ENCODE data around the gene TOMT.

TOMT gene

DNA sequence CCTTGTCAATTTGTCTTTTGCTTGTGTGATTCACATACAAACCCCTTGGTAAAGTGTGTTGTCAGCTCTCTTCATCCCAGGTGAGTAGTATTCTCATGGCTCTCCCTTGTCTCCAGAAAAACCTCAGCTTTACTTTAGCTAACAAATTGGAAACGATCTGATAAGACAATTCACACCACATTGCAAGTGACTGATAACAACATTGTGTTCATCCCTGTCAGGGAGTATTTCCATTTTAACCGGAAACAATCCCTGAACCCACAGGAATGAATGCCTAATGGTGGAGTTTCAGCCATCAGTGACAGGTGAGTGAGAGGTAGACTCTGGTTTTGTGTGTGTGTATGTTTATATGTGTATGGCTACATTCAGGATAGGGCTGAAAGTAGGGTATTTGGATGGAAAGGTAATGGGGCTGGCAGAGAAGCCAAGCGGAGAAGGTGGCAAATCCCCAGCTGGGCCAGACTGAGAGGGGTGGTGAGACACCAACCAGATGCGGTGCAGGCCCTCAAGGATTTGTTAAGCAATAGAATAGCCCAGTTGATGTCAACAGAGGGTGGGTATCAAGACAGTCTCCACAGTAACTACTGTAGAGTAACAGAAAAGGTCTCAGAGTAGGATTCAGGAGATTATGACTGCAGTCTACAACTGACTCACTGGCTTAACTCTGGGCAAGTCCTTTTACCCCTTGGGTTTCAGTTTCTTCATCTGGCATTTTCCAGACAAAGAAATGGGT is 17.5 kb upstream of the TOMT start:
- Mint-ChIP-seq H3K27ac (no peak overlapping the region), H3K4me1 (peaks cover 20% of the 10 kb centered on the region), H3K27me3 (ENCODE audit: low read depth) (no peaks in the 10 kb centered on the region), H3K4me3 (no peak overlapping the region), H3K36me3 (ENCODE audit: low read depth) (peaks cover 12% of the 10 kb centered on the region), H3K9me3 (no peaks in the 10 kb centered on the region)
- no peak for TF ChIP-seq CTCF (IDR thresholded peaks at IDR 0.05; ENCODE audit: unreplicated experiment in 3 of 3)

GRCh38 chr11:72091292-72091691 is 14.4 kb upstream of the TOMT start:
- no peaks in the 10 kb centered on the region for H3K27me3 Mint-ChIP-seq (ENCODE audit: low read depth)
- H3K4me1 Mint-ChIP-seq: peaks cover 6% of the 10 kb centered on the region
- no peak overlapping the region for H3K4me3 Mint-ChIP-seq
- peak; percentile 73 to 85 (median 84) for TF ChIP-seq CTCF (IDR thresholded peaks at IDR 0.05; ENCODE audit: unreplicated experiment in 3 of 3)
- no peaks in the 10 kb centered on the region for H3K9me3 Mint-ChIP-seq
- H3K36me3 Mint-ChIP-seq (ENCODE audit: low read depth): peaks cover 23% of the 10 kb centered on the region
- H3K27ac Mint-ChIP-seq: peak overlapping the region; percentile 9 to 46 (median 11)

GRCh38 chr11:72098741-72099140 is 7.0 kb upstream of the TOMT start:
- Mint-ChIP-seq H3K9me3 (no peaks in the 10 kb centered on the region), H3K27ac (no peak overlapping the region), H3K4me1 (peaks cover 28% of the 10 kb centered on the region), H3K27me3 (ENCODE audit: low read depth) (no peaks in the 10 kb centered on the region), H3K36me3 (ENCODE audit: low read depth) (peaks cover 41% of the 10 kb centered on the region), H3K4me3 (no peak overlapping the region)
- TF ChIP-seq CTCF (IDR thresholded peaks at IDR 0.05; ENCODE audit: unreplicated experiment in 3 of 3): no peak

DNA sequence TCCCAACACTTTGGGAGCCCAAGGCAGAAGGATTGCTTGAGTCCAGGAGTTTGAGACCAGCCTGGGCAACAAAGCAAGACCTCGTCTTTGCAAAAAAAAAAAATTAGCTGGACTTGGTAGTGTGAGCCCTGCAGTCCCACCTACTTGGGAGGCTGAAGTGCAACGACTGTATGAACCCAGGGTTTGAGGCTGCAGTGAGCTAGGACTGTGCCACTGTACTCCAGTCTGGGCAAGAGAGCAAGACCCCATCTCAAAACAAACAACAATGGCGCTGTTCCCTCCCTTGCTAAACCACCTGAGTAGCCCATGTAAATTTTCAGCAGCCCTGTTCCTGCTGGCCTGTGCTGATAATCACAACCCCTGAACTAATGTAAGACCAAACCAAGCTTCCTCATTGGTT is 5.7 kb upstream of the TOMT start:
- H3K4me1 Mint-ChIP-seq: peaks cover 36% of the 10 kb centered on the region
- no peaks in the 10 kb centered on the region for H3K9me3 Mint-ChIP-seq
- no peaks in the 10 kb centered on the region for H3K27me3 Mint-ChIP-seq (ENCODE audit: low read depth)
- peaks cover 35% of the 10 kb centered on the region for H3K36me3 Mint-ChIP-seq (ENCODE audit: low read depth)
- no peak overlapping the region for H3K27ac Mint-ChIP-seq
- TF ChIP-seq CTCF (IDR thresholded peaks at IDR 0.05; ENCODE audit: unreplicated experiment in 3 of 3): no peak
- no peak overlapping the region for H3K4me3 Mint-ChIP-seq

GRCh38 chr11:72100462-72100861 is 5.3 kb upstream of the TOMT start:
- Mint-ChIP-seq H3K27me3 (ENCODE audit: low read depth) (no peaks in the 10 kb centered on the region), H3K4me1 (peaks cover 36% of the 10 kb centered on the region), H3K9me3 (no peaks in the 10 kb centered on the region), H3K27ac (no peak overlapping the region), H3K36me3 (ENCODE audit: low read depth) (peaks cover 30% of the 10 kb centered on the region), H3K4me3 (peak overlapping the region in 2 of 3 experiments; percentile 88 to 95)
- no peak for TF ChIP-seq CTCF (IDR thresholded peaks at IDR 0.05; ENCODE audit: unreplicated experiment in 3 of 3)

GRCh38 chr11:72102162-72102561 is 3.6 kb upstream of the TOMT start:
- Mint-ChIP-seq H3K27ac (peak overlapping the region; percentile 99 to 100 (median 99)), H3K4me1 (peaks cover 36% of the 10 kb centered on the region), H3K9me3 (no peaks in the 10 kb centered on the region), H3K36me3 (ENCODE audit: low read depth) (peaks cover 25% of the 10 kb centered on the region), H3K27me3 (ENCODE audit: low read depth) (no peaks in the 10 kb centered on the region), H3K4me3 (peak overlapping the region; percentile 88 to 95 (median 95))
- no peak for TF ChIP-seq CTCF (IDR thresholded peaks at IDR 0.05; ENCODE audit: unreplicated experiment in 3 of 3)
